Measurements from ENCODE around the gene PDILT.

The PDILT gene

GRCh38 chr16:20401066-20401465, 3.5 kb downstream of the PDILT start:
- Histone ChIP-seq H3K4me1 (ENCODE audit: control insufficient read depth in 1 of 2, insufficient read depth in 2 of 2, low read length in 2 of 2) (no peaks in the 10 kb centered on the region), H3K36me3 (ENCODE audit: control insufficient read depth in 1 of 2, insufficient read depth in 2 of 2, low read length in 2 of 2) (no peaks in the 10 kb centered on the region), H3K9me3 (ENCODE audit: control insufficient read depth in 1 of 2, low read length in 2 of 2) (no peaks in the 10 kb centered on the region), H3K27me3 (ENCODE audit: low read depth, low read length) (no peaks in the 10 kb centered on the region), H3K4me3 (ENCODE audit: low read depth in 1 of 2, low read length in 2 of 2) (no peak overlapping the region), H3K27ac (ENCODE audit: low read length) (no peak overlapping the region)

- no peak overlapping the region for H3K27ac ChIP-seq (ENCODE audit: low read length)
- H3K9me3 ChIP-seq (ENCODE audit: control insufficient read depth in 1 of 2, low read length in 2 of 2), result no peaks in the 10 kb centered on the region
- peaks cover 0 to 4% of the 10 kb centered on the region in 2 donors for H3K4me1 ChIP-seq (ENCODE audit: control insufficient read depth in 1 of 2, insufficient read depth in 2 of 2, low read length in 2 of 2)
- H3K27me3 ChIP-seq (ENCODE audit: low read depth, low read length), result no peaks in the 10 kb centered on the region
- no peaks in the 10 kb centered on the region for H3K36me3 ChIP-seq (ENCODE audit: control insufficient read depth in 1 of 2, insufficient read depth in 2 of 2, low read length in 2 of 2)
- H3K4me3 ChIP-seq (ENCODE audit: low read depth in 1 of 2, low read length in 2 of 2), result no peak overlapping the region
Measured at GRCh38 chr16:20399185-20399584, 5.4 kb downstream of the PDILT start.

GRCh38 chr16:20398603-20399002, 5.9 kb downstream of the PDILT start:
- H3K4me3 ChIP-seq (ENCODE audit: low read depth in 1 of 2, low read length in 2 of 2), result no peak overlapping the region
- no peaks in the 10 kb centered on the region for H3K27me3 ChIP-seq (ENCODE audit: low read depth, low read length)
- H3K36me3 ChIP-seq (ENCODE audit: control insufficient read depth in 1 of 2, insufficient read depth in 2 of 2, low read length in 2 of 2), result no peaks in the 10 kb centered on the region
- H3K9me3 ChIP-seq (ENCODE audit: control insufficient read depth in 1 of 2, low read length in 2 of 2), result no peaks in the 10 kb centered on the region
- peaks cover 0 to 10% of the 10 kb centered on the region in 2 donors for H3K4me1 ChIP-seq (ENCODE audit: control insufficient read depth in 1 of 2, insufficient read depth in 2 of 2, low read length in 2 of 2)
- H3K27ac ChIP-seq (ENCODE audit: low read length), result no peak overlapping the region

GRCh38 chr16:20397468-20398074, 7.0 kb downstream of the PDILT start:
- H3K4me3 ChIP-seq (ENCODE audit: low read depth in 1 of 2, low read length in 2 of 2), result no peak overlapping the region
- H3K27ac ChIP-seq (ENCODE audit: low read length), result no peak overlapping the region
- peaks cover 0 to 12% of the 10 kb centered on the region in 2 donors for H3K4me1 ChIP-seq (ENCODE audit: control insufficient read depth in 1 of 2, insufficient read depth in 2 of 2, low read length in 2 of 2)

GRCh38 chr16:20396846-20397467, 7.6 kb downstream of the PDILT start:
- Histone ChIP-seq H3K4me3 (ENCODE audit: low read depth in 1 of 2, low read length in 2 of 2) (no peak overlapping the region), H3K27me3 (ENCODE audit: low read depth, low read length) (no peaks in the 10 kb centered on the region), H3K27ac (ENCODE audit: low read length) (no peak overlapping the region), H3K9me3 (ENCODE audit: control insufficient read depth in 1 of 2, low read length in 2 of 2) (no peaks in the 10 kb centered on the region), H3K4me1 (ENCODE audit: control insufficient read depth in 1 of 2, insufficient read depth in 2 of 2, low read length in 2 of 2) (peaks cover 0 to 12% of the 10 kb centered on the region in 2 donors), H3K36me3 (ENCODE audit: control insufficient read depth in 1 of 2, insufficient read depth in 2 of 2, low read length in 2 of 2) (no peaks in the 10 kb centered on the region)

More at GRCh38 chr16:20397468-20398074, 7.0 kb downstream of the PDILT start:
- no peaks in the 10 kb centered on the region for H3K27me3 ChIP-seq (ENCODE audit: low read depth, low read length)
- no peaks in the 10 kb centered on the region for H3K36me3 ChIP-seq (ENCODE audit: control insufficient read depth in 1 of 2, insufficient read depth in 2 of 2, low read length in 2 of 2)
- no peaks in the 10 kb centered on the region for H3K9me3 ChIP-seq (ENCODE audit: control insufficient read depth in 1 of 2, low read length in 2 of 2)

GRCh38 chr16:20395946-20396345, 8.6 kb downstream of the PDILT start:
- no peaks in the 10 kb centered on the region for H3K27me3 ChIP-seq (ENCODE audit: low read depth, low read length)

GRCh38 chr16:20393801-20394577, 10.5 kb downstream of the PDILT start:
- no peaks in the 10 kb centered on the region for H3K27me3 ChIP-seq (ENCODE audit: low read depth, low read length)
- no peak overlapping the region for H3K4me3 ChIP-seq (ENCODE audit: low read depth in 1 of 2, low read length in 2 of 2)
- H3K9me3 ChIP-seq (ENCODE audit: control insufficient read depth in 1 of 2, low read length in 2 of 2), result no peaks in the 10 kb centered on the region
- no peak overlapping the region for H3K27ac ChIP-seq (ENCODE audit: low read length)
- peaks cover 0 to 12% of the 10 kb centered on the region in 2 donors for H3K4me1 ChIP-seq (ENCODE audit: control insufficient read depth in 1 of 2, insufficient read depth in 2 of 2, low read length in 2 of 2)
- no peaks in the 10 kb centered on the region for H3K36me3 ChIP-seq (ENCODE audit: control insufficient read depth in 1 of 2, insufficient read depth in 2 of 2, low read length in 2 of 2)

More at GRCh38 chr16:20395946-20396345, 8.6 kb downstream of the PDILT start:
- no peaks in the 10 kb centered on the region for H3K9me3 ChIP-seq (ENCODE audit: control insufficient read depth in 1 of 2, low read length in 2 of 2)
- H3K27ac ChIP-seq (ENCODE audit: low read length), result no peak overlapping the region
- H3K36me3 ChIP-seq (ENCODE audit: control insufficient read depth in 1 of 2, insufficient read depth in 2 of 2, low read length in 2 of 2), result no peaks in the 10 kb centered on the region
- no peak overlapping the region for H3K4me3 ChIP-seq (ENCODE audit: low read depth in 1 of 2, low read length in 2 of 2)
- peaks cover 0 to 12% of the 10 kb centered on the region in 2 donors for H3K4me1 ChIP-seq (ENCODE audit: control insufficient read depth in 1 of 2, insufficient read depth in 2 of 2, low read length in 2 of 2)

- Histone ChIP-seq H3K9me3 (ENCODE audit: control insufficient read depth in 1 of 2, low read length in 2 of 2) (no peaks in the 10 kb centered on the region), H3K36me3 (ENCODE audit: control insufficient read depth in 1 of 2, insufficient read depth in 2 of 2, low read length in 2 of 2) (no peaks in the 10 kb centered on the region), H3K27ac (ENCODE audit: low read length) (no peak overlapping the region), H3K4me1 (ENCODE audit: control insufficient read depth in 1 of 2, insufficient read depth in 2 of 2, low read length in 2 of 2) (peaks cover 0 to 15% of the 10 kb centered on the region in 2 donors), H3K27me3 (ENCODE audit: low read depth, low read length) (no peaks in the 10 kb centered on the region), H3K4me3 (ENCODE audit: low read depth in 1 of 2, low read length in 2 of 2) (no peak overlapping the region)
Measured at GRCh38 chr16:20391045-20391444, 13.5 kb downstream of the PDILT start.

- no peaks in the 10 kb centered on the region for H3K9me3 ChIP-seq (ENCODE audit: control insufficient read depth in 1 of 2, low read length in 2 of 2)
- H3K27me3 ChIP-seq (ENCODE audit: low read depth, low read length), result no peaks in the 10 kb centered on the region
- H3K36me3 ChIP-seq (ENCODE audit: control insufficient read depth in 1 of 2, insufficient read depth in 2 of 2, low read length in 2 of 2), result no peaks in the 10 kb centered on the region
- H3K4me3 ChIP-seq (ENCODE audit: low read depth in 1 of 2, low read length in 2 of 2), result no peak overlapping the region
- peaks cover 0 to 11% of the 10 kb centered on the region in 2 donors for H3K4me1 ChIP-seq (ENCODE audit: control insufficient read depth in 1 of 2, insufficient read depth in 2 of 2, low read length in 2 of 2)
- no peak overlapping the region for H3K27ac ChIP-seq (ENCODE audit: low read length)
Measured at GRCh38 chr16:20388854-20389253, 15.7 kb downstream of the PDILT start.

- Histone ChIP-seq H3K4me1 (ENCODE audit: control insufficient read depth in 1 of 2, insufficient read depth in 2 of 2, low read length in 2 of 2) (peaks cover 0 to 6% of the 10 kb centered on the region in 2 donors), H3K9me3 (ENCODE audit: control insufficient read depth in 1 of 2, low read length in 2 of 2) (no peaks in the 10 kb centered on the region), H3K27me3 (ENCODE audit: low read depth, low read length) (no peaks in the 10 kb centered on the region), H3K4me3 (ENCODE audit: low read depth in 1 of 2, low read length in 2 of 2) (no peak overlapping the region), H3K36me3 (ENCODE audit: control insufficient read depth in 1 of 2, insufficient read depth in 2 of 2, low read length in 2 of 2) (no peaks in the 10 kb centered on the region), H3K27ac (ENCODE audit: low read length) (no peak overlapping the region)
Measured at GRCh38 chr16:20387978-20388377, 16.6 kb downstream of the PDILT start.
